ENCODE measurements around the gene PVALB.

PVALB gene

DNA sequence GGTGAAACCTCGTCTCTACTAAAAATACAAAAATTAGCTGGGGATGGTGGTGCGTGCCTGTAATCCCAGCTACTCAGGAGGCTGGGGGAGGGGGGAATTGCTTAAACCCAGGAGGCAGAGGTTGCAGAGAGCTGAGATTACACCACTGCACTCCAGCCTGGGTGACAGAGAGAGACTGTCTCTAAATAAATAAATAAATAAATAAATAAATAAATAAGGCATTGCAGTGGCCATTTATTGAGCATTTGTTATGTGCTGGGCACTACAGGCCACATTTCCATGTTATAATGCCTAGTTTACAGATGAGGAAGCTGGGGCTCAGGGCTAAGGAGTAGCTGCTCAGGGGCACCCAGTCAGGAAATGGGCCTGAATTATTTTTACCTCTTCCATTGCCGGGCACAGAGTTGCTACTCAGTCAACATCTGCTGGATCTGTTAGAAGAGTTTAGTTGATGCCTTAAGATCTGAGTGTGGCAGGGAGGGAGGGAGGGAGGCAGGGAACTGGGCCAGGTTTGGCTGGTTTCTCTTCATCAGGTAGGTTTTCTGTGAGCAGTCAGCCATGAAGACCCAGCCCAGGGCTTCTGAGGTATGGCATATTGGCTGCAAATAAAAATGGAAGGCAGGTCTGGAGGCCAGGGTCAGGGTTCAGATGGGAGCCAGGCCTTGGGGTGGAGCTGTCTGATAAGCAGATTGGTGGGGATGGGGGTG, 5.6 kb downstream of the PVALB start:
- POLR2A ChIA-PET: no interaction called here
- no peak for TF ChIP-seq SUZ12 (IDR thresholded peaks at IDR 0.05)
- TF ChIP-seq NFRKB (IDR thresholded peaks at IDR 0.05): no peak
- TF ChIP-seq, protein P1, sequence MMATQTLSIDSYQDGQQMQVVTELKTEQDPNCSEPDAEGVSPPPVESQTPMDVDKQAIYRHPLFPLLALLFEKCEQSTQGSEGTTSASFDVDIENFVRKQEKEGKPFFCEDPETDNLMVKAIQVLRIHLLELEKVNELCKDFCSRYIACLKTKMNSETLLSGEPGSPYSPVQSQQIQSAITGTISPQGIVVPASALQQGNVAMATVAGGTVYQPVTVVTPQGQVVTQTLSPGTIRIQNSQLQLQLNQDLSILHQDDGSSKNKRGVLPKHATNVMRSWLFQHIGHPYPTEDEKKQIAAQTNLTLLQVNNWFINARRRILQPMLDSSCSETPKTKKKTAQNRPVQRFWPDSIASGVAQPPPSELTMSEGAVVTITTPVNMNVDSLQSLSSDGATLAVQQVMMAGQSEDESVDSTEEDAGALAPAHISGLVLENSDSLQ (IDR thresholded peaks at IDR 0.05): no peak
- no peak for TF ChIP-seq CTBP1 (IDR thresholded peaks at IDR 0.05; ENCODE audit: borderline replicate concordance)
- no peak for TF ChIP-seq TARDBP (IDR thresholded peaks at IDR 0.05)
- no peak for TF ChIP-seq L3MBTL2 (conservative IDR thresholded peaks at IDR 0.05)
- no peak for DNase-seq (ENCODE audit: extremely low spot score)
- CTCF ChIA-PET: no interaction called here

DNA sequence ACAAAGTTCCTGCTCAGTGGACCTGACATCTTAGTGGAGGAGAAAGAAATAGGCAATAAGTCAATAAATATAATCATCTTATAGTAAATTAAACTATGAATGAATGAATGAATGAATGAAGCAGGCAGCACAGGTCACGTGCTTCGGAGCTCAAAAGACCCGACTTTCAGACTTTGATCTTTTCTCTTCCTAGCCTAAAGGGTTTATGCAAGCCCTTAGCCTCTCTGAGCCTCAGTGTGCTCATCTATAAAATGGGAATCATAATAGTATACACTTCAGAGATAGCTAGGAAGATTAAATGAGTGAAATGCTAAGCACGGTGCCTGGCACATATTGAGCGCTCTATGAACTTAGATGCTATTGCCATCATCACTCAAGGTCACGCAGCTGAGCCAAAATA, 7.5 kb downstream of the PVALB start:
- ChIA-PET CTCF (no interaction called here), POLR2A (no interaction called here)
- DNase-seq (ENCODE audit: extremely low spot score): no peak
- TF ChIP-seq LEF1 (IDR thresholded peaks at IDR 0.05; ENCODE audit: borderline replicate concordance) (no peak), ELF4 (IDR thresholded peaks at IDR 0.05) (no peak), SP1 (IDR thresholded peaks at IDR 0.05) (no peak), NFRKB (IDR thresholded peaks at IDR 0.05) (no peak), TARDBP (IDR thresholded peaks at IDR 0.05) (no peak), ZNF384 (IDR thresholded peaks at IDR 0.05) (no peak), BHLHE40 (IDR thresholded peaks at IDR 0.05; ENCODE audit: borderline replicate concordance) (no peak), HDGF (IDR thresholded peaks at IDR 0.05; ENCODE audit: borderline replicate concordance) (no peak), ARNT (IDR thresholded peaks at IDR 0.05) (no peak), FOXA1 (IDR thresholded peaks at IDR 0.05) (no peak), SUZ12 (IDR thresholded peaks at IDR 0.05) (no peak), FOXM1 (IDR thresholded peaks at IDR 0.05; ENCODE audit: borderline replicate concordance) (no peak)
- TF ChIP-seq, protein P1 (IDR thresholded peaks at IDR 0.05): no peak

DNA sequence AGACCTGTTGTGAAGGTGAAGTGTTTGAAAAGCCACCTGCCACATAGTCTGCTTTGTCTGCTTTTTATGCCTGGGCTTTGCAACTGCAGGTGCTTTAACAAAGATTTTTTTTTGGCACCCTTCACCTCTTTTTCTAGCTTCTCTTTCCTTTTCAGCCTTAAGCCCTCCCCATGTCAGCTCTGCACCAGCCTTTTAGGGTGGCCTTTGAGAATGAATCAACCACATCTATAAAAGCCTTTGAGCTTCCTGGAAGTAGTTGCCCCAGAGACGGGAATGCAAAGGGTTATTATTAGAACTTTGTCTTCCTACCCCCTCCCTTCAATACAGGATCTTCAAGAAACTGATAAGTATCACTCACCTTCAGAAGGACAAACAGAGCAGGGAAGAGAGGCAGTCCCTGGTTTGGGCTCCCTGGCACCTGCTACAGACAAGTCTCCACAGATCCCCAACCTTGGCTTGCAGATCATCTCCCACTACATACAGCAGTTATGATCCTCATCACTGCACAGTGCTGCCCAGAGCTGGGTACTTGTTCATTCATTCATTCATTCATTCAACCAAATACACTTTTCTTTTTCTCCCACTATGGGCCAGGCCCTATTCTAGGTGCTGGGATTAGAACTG, 8.0 kb downstream of the PVALB start:
- no peak for DNase-seq (ENCODE audit: extremely low spot score)
- ChIA-PET POLR2A (no interaction called here), CTCF (no interaction called here)
- TF ChIP-seq L3MBTL2 (conservative IDR thresholded peaks at IDR 0.05): no peak

DNA sequence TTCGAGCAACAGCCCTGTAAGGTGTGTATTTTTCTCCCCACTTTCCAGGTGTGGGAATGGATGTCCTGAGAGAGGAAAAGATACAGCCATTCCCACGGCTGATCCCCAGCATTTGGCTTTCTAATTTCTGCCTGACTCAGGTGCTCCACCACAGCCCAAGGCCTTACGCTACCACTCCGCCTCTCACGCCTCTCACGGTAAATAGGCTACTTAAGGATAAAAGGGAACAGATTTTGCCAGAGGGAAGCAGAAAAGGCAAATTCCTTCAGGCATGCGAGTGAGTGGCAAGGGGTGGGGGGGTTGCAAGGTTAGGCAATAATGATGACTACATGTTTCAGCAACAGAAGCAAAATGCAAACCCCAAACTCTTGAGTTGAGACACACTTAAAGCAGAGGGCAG, 9.2 kb downstream of the PVALB start:
- POLR2A ChIA-PET: no interaction called here
- TF ChIP-seq FOXK2 (IDR thresholded peaks at IDR 0.05): no peak
- TF ChIP-seq ZNF384 (IDR thresholded peaks at IDR 0.05): no peak
- TF ChIP-seq SUZ12 (IDR thresholded peaks at IDR 0.05): no peak
- no peak for TF ChIP-seq HDGF (IDR thresholded peaks at IDR 0.05; ENCODE audit: borderline replicate concordance)
- TF ChIP-seq ARNT (IDR thresholded peaks at IDR 0.05): no peak
- TF ChIP-seq BHLHE40 (IDR thresholded peaks at IDR 0.05; ENCODE audit: borderline replicate concordance): no peak
- no peak for TF ChIP-seq NFRKB (IDR thresholded peaks at IDR 0.05)
- no peak for TF ChIP-seq CTBP1 (IDR thresholded peaks at IDR 0.05; ENCODE audit: borderline replicate concordance)
- TF ChIP-seq SP1 (IDR thresholded peaks at IDR 0.05): no peak
- no peak for TF ChIP-seq FOXA1 (IDR thresholded peaks at IDR 0.05)
- DNase-seq (ENCODE audit: extremely low spot score): no peak
- CTCF ChIA-PET: no interaction called here

DNA sequence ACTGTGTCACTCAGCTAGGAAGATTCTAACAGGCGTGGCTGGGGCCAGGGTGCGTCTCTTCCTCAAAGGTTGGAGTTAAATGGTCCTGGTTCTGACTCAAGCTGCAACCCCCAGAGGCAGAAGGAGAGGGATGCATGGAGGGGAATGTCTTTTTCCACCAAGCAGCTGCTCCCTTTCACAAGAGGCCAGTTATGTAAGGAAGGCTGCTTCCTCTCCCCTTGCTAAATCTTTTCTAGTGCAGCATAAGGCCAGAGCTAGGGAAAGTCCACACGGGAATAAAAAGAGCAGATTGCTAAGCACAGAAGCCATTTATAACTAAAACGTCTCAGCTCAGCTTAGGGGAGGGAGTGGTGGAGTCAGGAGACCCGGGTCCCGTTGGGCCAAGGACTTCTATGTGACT, 10.0 kb downstream of the PVALB start:
- TF ChIP-seq FOXA1 (IDR thresholded peaks at IDR 0.05): no peak
- TF ChIP-seq ELF4 (IDR thresholded peaks at IDR 0.05): no peak
- TF ChIP-seq HDGF (IDR thresholded peaks at IDR 0.05; ENCODE audit: borderline replicate concordance): no peak
- TF ChIP-seq FOXK2 (IDR thresholded peaks at IDR 0.05): no peak
- TF ChIP-seq SUZ12 (IDR thresholded peaks at IDR 0.05): no peak
- TF ChIP-seq L3MBTL2 (conservative IDR thresholded peaks at IDR 0.05): no peak
- TF ChIP-seq ARNT (IDR thresholded peaks at IDR 0.05): no peak
- no peak for TF ChIP-seq SP1 (IDR thresholded peaks at IDR 0.05)
- no peak for TF ChIP-seq FOXM1 (IDR thresholded peaks at IDR 0.05; ENCODE audit: borderline replicate concordance)
- no peak for TF ChIP-seq CTBP1 (IDR thresholded peaks at IDR 0.05; ENCODE audit: borderline replicate concordance)
- no peak for TF ChIP-seq NFRKB (IDR thresholded peaks at IDR 0.05)
- TF ChIP-seq BHLHE40 (IDR thresholded peaks at IDR 0.05; ENCODE audit: borderline replicate concordance): no peak
- TF ChIP-seq, protein P1 (IDR thresholded peaks at IDR 0.05): no peak
- TF ChIP-seq ZNF384 (IDR thresholded peaks at IDR 0.05): no peak
- no peak for TF ChIP-seq TARDBP (IDR thresholded peaks at IDR 0.05)
- TF ChIP-seq LEF1 (IDR thresholded peaks at IDR 0.05; ENCODE audit: borderline replicate concordance): no peak
- ChIA-PET CTCF (interaction anchor here (1.1 kb wide), 1 partner anchor 49 kb away, joined by 3 read pairs; no protein-coding TSS in a partner anchor), POLR2A (interaction anchor here (1.2 kb wide), 1 partner anchor 11 kb away, joined by 3 read pairs; no protein-coding TSS in a partner anchor)
- no peak for DNase-seq (ENCODE audit: extremely low spot score)

DNA sequence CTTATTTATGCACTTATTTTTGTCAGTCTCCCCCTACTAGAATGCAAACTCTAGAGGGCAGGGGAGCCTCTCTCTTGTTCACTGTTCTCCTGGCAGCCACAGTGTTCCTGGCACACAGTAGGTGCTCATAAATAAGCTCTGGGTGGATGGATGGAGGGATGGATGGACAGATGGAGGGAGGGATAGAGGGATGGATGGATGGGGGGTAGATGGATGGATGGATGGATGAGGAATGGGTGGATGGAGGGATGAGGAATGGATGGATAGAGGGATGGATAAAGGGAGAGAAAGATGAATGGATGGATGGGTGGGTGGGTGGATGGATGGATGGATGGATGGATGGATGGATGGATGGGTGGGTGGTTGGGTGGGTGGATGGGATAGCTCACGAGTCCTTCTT, 13.5 kb downstream of the PVALB start:
- no peak for DNase-seq (ENCODE audit: extremely low spot score)
- POLR2A ChIA-PET: interaction anchor here (1.1 kb wide), 1 partner anchor 17 kb away, joined by 4 read pairs; no protein-coding TSS in a partner anchor
- CTCF ChIA-PET: interaction anchor here (1.2 kb wide), 1 partner anchor 27 kb away, joined by 3 read pairs; the partner anchor contains the start of gene IFT27
- TF ChIP-seq TARDBP (IDR thresholded peaks at IDR 0.05) (no peak), CTBP1 (IDR thresholded peaks at IDR 0.05; ENCODE audit: borderline replicate concordance) (no peak), SUZ12 (IDR thresholded peaks at IDR 0.05) (no peak), ELF4 (IDR thresholded peaks at IDR 0.05) (no peak), LEF1 (IDR thresholded peaks at IDR 0.05; ENCODE audit: borderline replicate concordance) (no peak), NFRKB (IDR thresholded peaks at IDR 0.05) (no peak), BHLHE40 (IDR thresholded peaks at IDR 0.05; ENCODE audit: borderline replicate concordance) (no peak), FOXM1 (IDR thresholded peaks at IDR 0.05; ENCODE audit: borderline replicate concordance) (no peak), SP1 (IDR thresholded peaks at IDR 0.05) (no peak)
